K562 (cell line): Measurements from ENCODE around the gene CALML3. TPM values are rescaled to one million over a fixed set of nuclear protein-coding genes. Genes with fewer than 3 reads are reported as not detected.
A peak's percentile ranks its signal among the peaks of the same experiment; 100 is the strongest.

Source experiments
- DPF2 ChIP-seq: fragments of 450-650 bp; IDR thresholded peaks from 2 replicates; pipeline ENCODE4 v1.6.1; 2016
- ELF1 ChIP-seq: fragments of 200-800 bp; sonication (Bioruptor generic); IDR thresholded peaks from 2 replicates; pipeline ENCODE4 v1.6.1; 2016; ENCODE audit warnings: missing genetic modification characterization, missing compliant biosample characterization
- EP300 ChIP-seq: IDR thresholded peaks from 2 replicates; pipeline ENCODE4 v1.6.1; 2012; ENCODE audit warnings: low read length, improper control_type of control experiment
- ETV6 ChIP-seq, 3 experiments: fragments of 150-350 bp in 1 of 3; sonication (generic) in 1 of 3; formaldehyde crosslinking in 1 of 3; IDR thresholded peaks; 2 replicates each; pipeline versions ENCODE4 v1.6.1 to v1.8.0; 2014 to 2022; ENCODE audit warnings: borderline replicate concordance in 2 of 3, low read depth in 2 of 3, antibody characterized with exemption in 1 of 3, low read length in 1 of 3, mild to moderate bottlenecking in 1 of 3, missing genetic modification reagents in 1 of 3
- FIP1L1 ChIP-seq: fragments of 200-400 bp; formaldehyde crosslinking; IDR thresholded peaks from 2 replicates; pipeline ENCODE4 v1.6.1; 2018; ENCODE audit warnings: mild to moderate bottlenecking, low read depth, low read length; ENCODE audit not compliant: poor library complexity, severe bottlenecking
- HDAC6 ChIP-seq: IDR thresholded peaks from 2 replicates; pipeline ENCODE4 v1.6.1; 2012; ENCODE audit warnings: low read depth, mild to moderate bottlenecking, control low read depth, inconsistent platforms, low read length, moderate library complexity
- KDM1A ChIP-seq, 2 experiments: fragments of 450-650 bp; IDR thresholded peaks; 2 replicates each; pipeline ENCODE4 v1.6.1; 2016; ENCODE audit warnings: mild to moderate bottlenecking in 2 of 2
- KLF16 ChIP-seq: IDR thresholded peaks from 2 replicates; pipeline ENCODE4 v1.6.1; 2016; ENCODE audit warnings: antibody characterized with exemption
- KLF6 ChIP-seq: fragments of 250-450 bp; sonication (Bioruptor Pico); IDR thresholded peaks from 2 replicates; pipeline ENCODE4 v1.4.0; 2020; ENCODE audit warnings: mild to moderate bottlenecking, moderate library complexity, borderline replicate concordance
- NCOA2 ChIP-seq, 2 experiments: fragments of 450-650 bp; IDR thresholded peaks; 2 replicates each; pipeline ENCODE4 v1.6.1; 2018; ENCODE audit warnings: mild to moderate bottlenecking in 2 of 2, moderate library complexity in 1 of 2; ENCODE audit not compliant: partially characterized antibody in 2 of 2
- PURB ChIP-seq: sonication (generic); formaldehyde crosslinking; IDR thresholded peaks from 2 replicates; pipeline ENCODE4 v1.9.0; 2021; ENCODE audit warnings: low read depth, mild to moderate bottlenecking, missing genetic modification reagents
- RBBP5 ChIP-seq: fragments of 200-600 bp; sonication (generic); IDR thresholded peaks from 2 replicates; pipeline ENCODE4 v1.6.1; 2012; ENCODE audit warnings: borderline replicate concordance, mild to moderate bottlenecking, low read length, control low read depth, inconsistent platforms; ENCODE audit not compliant: insufficient read depth, poor library complexity, severe bottlenecking
- SAP30 ChIP-seq: fragments of 200-600 bp; sonication (generic); IDR thresholded peaks from 2 replicates; pipeline ENCODE4 v1.6.1; 2012; ENCODE audit warnings: borderline replicate concordance, low read depth, mild to moderate bottlenecking, moderate library complexity, low read length, control low read depth, inconsistent platforms; ENCODE audit not compliant: insufficient read depth, poor library complexity, severe bottlenecking
- TSC22D4 ChIP-seq: fragments of 450-650 bp; IDR thresholded peaks from 2 replicates; pipeline ENCODE4 v1.6.1; 2016; ENCODE audit warnings: missing genetic modification characterization, missing biosample characterization, control low read depth
- ZFX ChIP-seq: sonication (generic); formaldehyde crosslinking; IDR thresholded peaks from 2 replicates; pipeline ENCODE4 v1.8.0; 2022; ENCODE audit warnings: mild to moderate bottlenecking, missing genetic modification reagents, moderate library complexity
- ZSCAN29 ChIP-seq: fragments of 450-650 bp; IDR thresholded peaks from 2 replicates; pipeline ENCODE4 v1.6.1; 2017
- polyA plus RNA-seq, 8 experiments: library from polyadenylated mRNA; depleted of rRNA in 4 of 8; stranded (reverse) in 5 of 8; unstranded in 3 of 8; fragments of >200 nt; fragmentation: Nextera tagmentation in 2 of 8; fragmentation: Illumina TruSeq in 1 of 8; extraction: Ambion mirVana in 2 of 8; extraction: Trizol in 1 of 8; gene quantifications; 2 replicates each; pipeline versions ENCODE4 v1.2.1 to v1.2.3, GENCODE V29; 2011 to 2014; ENCODE audit warnings: inconsistent platforms in 1 of 8, missing spikeins in 1 of 8
- total RNA-seq, 7 experiments: library from RNA; depleted of rRNA in 6 of 7; stranded (reverse); fragments of >200 nt in 6 of 7; fragmentation: Illumina TruSeq in 2 of 7; extraction: Trizol in 2 of 7; gene quantifications; 2 replicates each; pipeline versions ENCODE4 v1.2.1 to v1.2.3, GENCODE V29; 2011 to 2021; ENCODE audit warnings: low replicate concordance in 1 of 7
- TF ChIP-seq, protein P1 (sequence below): sonication (generic); formaldehyde crosslinking; IDR thresholded peaks from 2 replicates; pipeline ENCODE4 v1.8.0; 2022; ENCODE audit warnings: mild to moderate bottlenecking, missing genetic modification reagents
- TF ChIP-seq, protein P2 (sequence below), 3 experiments: IDR thresholded peaks in 2 of 3; conservative IDR thresholded peaks in 1 of 3; 2 replicates each; pipeline ENCODE4 v1.5.1; 2011 to 2012; ENCODE audit warnings: low read length in 3 of 3, mild to moderate bottlenecking in 3 of 3, control low read depth in 2 of 3, improper control_type of control experiment in 1 of 3, inconsistent platforms in 1 of 3, low read depth in 1 of 3, mixed read lengths in 1 of 3, moderate library complexity in 1 of 3; ENCODE audit not compliant: insufficient read depth in 2 of 3
- TF ChIP-seq, protein P3 (sequence below): fragments of 250-450 bp; sonication (Bioruptor Pico); IDR thresholded peaks from 2 replicates; pipeline ENCODE4 v1.5.0; 2020; ENCODE audit warnings: mild to moderate bottlenecking, borderline replicate concordance

CALML3 gene
- total and polyA plus RNA-seq, 9 of the 15 experiments (the other 6 are each of a cell fraction or from before 2014, with no cell fraction given), result not detected

DNA sequence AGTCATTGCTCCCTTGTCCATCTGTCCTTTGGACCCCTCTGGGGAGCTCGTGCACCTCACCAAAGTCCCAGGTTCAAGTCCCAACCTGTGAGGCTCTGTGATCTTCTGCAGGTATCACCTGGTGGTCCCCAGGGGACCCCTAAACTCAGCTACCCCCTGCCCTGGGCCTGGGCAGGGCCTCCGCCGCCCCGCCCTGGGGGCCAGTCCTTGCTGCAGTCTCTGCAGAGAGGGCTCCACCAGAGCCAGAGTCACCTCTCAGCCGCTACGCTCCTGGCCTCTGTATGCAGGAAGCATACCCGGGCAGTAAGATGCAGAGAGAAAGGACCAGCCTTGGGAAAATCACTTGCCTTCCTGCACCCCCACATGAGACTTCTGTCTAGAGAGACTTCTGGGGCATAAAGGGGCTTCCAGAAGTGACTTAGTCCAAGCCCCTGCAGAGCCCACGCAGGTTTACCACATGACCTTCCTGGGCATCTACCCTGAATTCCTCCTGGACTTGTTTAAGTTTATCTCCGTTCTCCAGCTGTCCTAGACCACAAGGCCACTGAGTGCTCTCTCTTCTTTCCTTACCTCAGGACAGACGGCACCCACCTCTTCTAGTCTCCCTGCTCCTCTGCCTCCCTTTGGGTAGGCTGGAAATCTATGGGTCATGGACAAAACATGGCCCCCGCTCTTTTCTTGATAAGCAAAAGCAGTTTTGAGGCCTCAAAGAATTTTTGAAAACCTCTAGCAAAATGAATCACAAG, 46.6 kb upstream of the CALML3 start (continued):
- TF ChIP-seq, protein P1, sequence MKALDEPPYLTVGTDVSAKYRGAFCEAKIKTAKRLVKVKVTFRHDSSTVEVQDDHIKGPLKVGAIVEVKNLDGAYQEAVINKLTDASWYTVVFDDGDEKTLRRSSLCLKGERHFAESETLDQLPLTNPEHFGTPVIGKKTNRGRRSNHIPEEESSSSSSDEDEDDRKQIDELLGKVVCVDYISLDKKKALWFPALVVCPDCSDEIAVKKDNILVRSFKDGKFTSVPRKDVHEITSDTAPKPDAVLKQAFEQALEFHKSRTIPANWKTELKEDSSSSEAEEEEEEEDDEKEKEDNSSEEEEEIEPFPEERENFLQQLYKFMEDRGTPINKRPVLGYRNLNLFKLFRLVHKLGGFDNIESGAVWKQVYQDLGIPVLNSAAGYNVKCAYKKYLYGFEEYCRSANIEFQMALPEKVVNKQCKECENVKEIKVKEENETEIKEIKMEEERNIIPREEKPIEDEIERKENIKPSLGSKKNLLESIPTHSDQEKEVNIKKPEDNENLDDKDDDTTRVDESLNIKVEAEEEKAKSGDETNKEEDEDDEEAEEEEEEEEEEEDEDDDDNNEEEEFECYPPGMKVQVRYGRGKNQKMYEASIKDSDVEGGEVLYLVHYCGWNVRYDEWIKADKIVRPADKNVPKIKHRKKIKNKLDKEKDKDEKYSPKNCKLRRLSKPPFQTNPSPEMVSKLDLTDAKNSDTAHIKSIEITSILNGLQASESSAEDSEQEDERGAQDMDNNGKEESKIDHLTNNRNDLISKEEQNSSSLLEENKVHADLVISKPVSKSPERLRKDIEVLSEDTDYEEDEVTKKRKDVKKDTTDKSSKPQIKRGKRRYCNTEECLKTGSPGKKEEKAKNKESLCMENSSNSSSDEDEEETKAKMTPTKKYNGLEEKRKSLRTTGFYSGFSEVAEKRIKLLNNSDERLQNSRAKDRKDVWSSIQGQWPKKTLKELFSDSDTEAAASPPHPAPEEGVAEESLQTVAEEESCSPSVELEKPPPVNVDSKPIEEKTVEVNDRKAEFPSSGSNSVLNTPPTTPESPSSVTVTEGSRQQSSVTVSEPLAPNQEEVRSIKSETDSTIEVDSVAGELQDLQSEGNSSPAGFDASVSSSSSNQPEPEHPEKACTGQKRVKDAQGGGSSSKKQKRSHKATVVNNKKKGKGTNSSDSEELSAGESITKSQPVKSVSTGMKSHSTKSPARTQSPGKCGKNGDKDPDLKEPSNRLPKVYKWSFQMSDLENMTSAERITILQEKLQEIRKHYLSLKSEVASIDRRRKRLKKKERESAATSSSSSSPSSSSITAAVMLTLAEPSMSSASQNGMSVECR, result no peak
- TF ChIP-seq ELF1 (tag), result no peak
- TF ChIP-seq TSC22D4 (tag), result no peak
- no peak for TF ChIP-seq ZSCAN29
- no peak; the same call in 1 of the 2 replicates for TF ChIP-seq ZFX
- peak; percentile 29 for TF ChIP-seq SAP30
- no peak for TF ChIP-seq HDAC6
- TF ChIP-seq KLF16, result peak; percentile 56; the same call in 1 of the 2 replicates
- peak; percentile 85 for TF ChIP-seq DPF2
- TF ChIP-seq, protein P2, sequence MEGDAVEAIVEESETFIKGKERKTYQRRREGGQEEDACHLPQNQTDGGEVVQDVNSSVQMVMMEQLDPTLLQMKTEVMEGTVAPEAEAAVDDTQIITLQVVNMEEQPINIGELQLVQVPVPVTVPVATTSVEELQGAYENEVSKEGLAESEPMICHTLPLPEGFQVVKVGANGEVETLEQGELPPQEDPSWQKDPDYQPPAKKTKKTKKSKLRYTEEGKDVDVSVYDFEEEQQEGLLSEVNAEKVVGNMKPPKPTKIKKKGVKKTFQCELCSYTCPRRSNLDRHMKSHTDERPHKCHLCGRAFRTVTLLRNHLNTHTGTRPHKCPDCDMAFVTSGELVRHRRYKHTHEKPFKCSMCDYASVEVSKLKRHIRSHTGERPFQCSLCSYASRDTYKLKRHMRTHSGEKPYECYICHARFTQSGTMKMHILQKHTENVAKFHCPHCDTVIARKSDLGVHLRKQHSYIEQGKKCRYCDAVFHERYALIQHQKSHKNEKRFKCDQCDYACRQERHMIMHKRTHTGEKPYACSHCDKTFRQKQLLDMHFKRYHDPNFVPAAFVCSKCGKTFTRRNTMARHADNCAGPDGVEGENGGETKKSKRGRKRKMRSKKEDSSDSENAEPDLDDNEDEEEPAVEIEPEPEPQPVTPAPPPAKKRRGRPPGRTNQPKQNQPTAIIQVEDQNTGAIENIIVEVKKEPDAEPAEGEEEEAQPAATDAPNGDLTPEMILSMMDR (IDR thresholded peaks at IDR 0.05 in 2 of 3, conservative IDR thresholded peaks at IDR 0.05 in 1 of 3; ENCODE audit: insufficient read depth in 2 of 3, low read depth in 1 of 3, low read length in 3 of 3), result no peak
- TF ChIP-seq PURB (CRISPR knock-in tag), result no peak
- no peak for TF ChIP-seq RBBP5
- TF ChIP-seq KDM1A (IDR thresholded peaks at IDR 0.05), result no peak
- peak; percentile 84 for TF ChIP-seq EP300
- TF ChIP-seq, protein P3, sequence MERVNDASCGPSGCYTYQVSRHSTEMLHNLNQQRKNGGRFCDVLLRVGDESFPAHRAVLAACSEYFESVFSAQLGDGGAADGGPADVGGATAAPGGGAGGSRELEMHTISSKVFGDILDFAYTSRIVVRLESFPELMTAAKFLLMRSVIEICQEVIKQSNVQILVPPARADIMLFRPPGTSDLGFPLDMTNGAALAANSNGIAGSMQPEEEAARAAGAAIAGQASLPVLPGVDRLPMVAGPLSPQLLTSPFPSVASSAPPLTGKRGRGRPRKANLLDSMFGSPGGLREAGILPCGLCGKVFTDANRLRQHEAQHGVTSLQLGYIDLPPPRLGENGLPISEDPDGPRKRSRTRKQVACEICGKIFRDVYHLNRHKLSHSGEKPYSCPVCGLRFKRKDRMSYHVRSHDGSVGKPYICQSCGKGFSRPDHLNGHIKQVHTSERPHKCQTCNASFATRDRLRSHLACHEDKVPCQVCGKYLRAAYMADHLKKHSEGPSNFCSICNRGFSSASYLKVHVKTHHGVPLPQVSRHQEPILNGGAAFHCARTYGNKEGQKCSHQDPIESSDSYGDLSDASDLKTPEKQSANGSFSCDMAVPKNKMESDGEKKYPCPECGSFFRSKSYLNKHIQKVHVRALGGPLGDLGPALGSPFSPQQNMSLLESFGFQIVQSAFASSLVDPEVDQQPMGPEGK (CRISPR knock-in tag), result no peak
- no peak for TF ChIP-seq NCOA2 (IDR thresholded peaks at IDR 0.05; ENCODE audit: partially characterized antibody in 2 of 2)
- no peak for TF ChIP-seq ETV6 (IDR thresholded peaks at IDR 0.05; ENCODE audit: borderline replicate concordance in 1 of 2, low read depth in 2 of 2, low read length in 1 of 2)
- TF ChIP-seq ETV6 (CRISPR knock-in tag; IDR thresholded peaks at IDR 0.05; ENCODE audit: borderline replicate concordance), result no peak
- peak; percentile 40; the same call in 1 of the 2 replicates for TF ChIP-seq KLF6
- no peak for TF ChIP-seq FIP1L1
